GM12878 (cell line): Measurements from ENCODE around the gene MMP14. TPM values are rescaled to one million over a fixed set of nuclear protein-coding genes. Genes with fewer than 3 reads are reported as not detected.

Experiments
- ATAC-seq: fragments of 200-7000 bp; cut with Tn5 transposase; 3 replicates; pipeline ENCODE4 v1.9.1; 2020; ENCODE audit warnings: mild to moderate bottlenecking, moderate library complexity
- BruUV-seq: library from RNA; stranded (reverse); fragments of 400-500 nt; replicated peaks from 2 replicates; lab custom pipeline; 2021; lab: Mats Ljungman, UMichigan
- CTCF ChIA-PET: fragments of 300-600 bp; sonication (Branson Sonifier 250); formaldehyde crosslinking; extraction: SDS; loops from one replicate; lab custom pipeline; 2021; ENCODE audit warnings: inconsistent platforms; lab: Yijun Ruan, JAX
- POLR2A ChIA-PET: fragments of 350-600 bp; formaldehyde crosslinking; extraction: SDS; loops from one replicate; lab custom pipeline; 2021; ENCODE audit warnings: inconsistent platforms; lab: Charles Lee
- RAD21 ChIA-PET: fragments of 300-600 bp; sonication (Branson Sonifier 250); formaldehyde crosslinking; loops from one replicate; lab custom pipeline; 2023; ENCODE audit warnings: antibody characterized with exemption; ENCODE audit not compliant: unreplicated experiment; lab: Charles Lee
- SMC1A ChIA-PET: fragments of 300-600 bp; sonication (Branson Sonifier 250); formaldehyde crosslinking; loops from one replicate; lab custom pipeline; 2023; ENCODE audit not compliant: unreplicated experiment, uncharacterized antibody; lab: Charles Lee
- DNase-seq: peaks from one replicate; pipeline ENCODE4 v3.0.0-alpha.2; 2011; ENCODE audit warnings: low read depth, low spot score
- FAIRE-seq: peaks from 3 replicates; lab custom pipeline; 2011; peaks lifted over from hg19 to GRCh38; lab: Jason Lieb, UNC
- H2AFZ ChIP-seq: 2 replicates; pipeline ENCODE4 v1.6.0; 2011; ENCODE audit warnings: low read depth, low read length, control low read depth; ENCODE audit not compliant: control insufficient read depth
- H3K27ac ChIP-seq: 2 replicates; pipeline ENCODE4 v1.5.1; 2011; ENCODE audit warnings: control low read depth; ENCODE audit not compliant: control insufficient read depth, insufficient read depth
- H3K27me3 ChIP-seq, 2 experiments: replicated peaks in 1 of 2; 2 replicates each; pipeline versions ENCODE4 v1.6.0 to v1.6.1; 2011; ENCODE audit warnings: low read length in 1 of 2; ENCODE audit not compliant: control insufficient read depth in 2 of 2, insufficient read depth in 2 of 2
- H3K36me3 ChIP-seq, 2 experiments: 2 replicates each; pipeline ENCODE4 v1.5.1; 2011; ENCODE audit warnings: low read length in 1 of 2; ENCODE audit not compliant: control insufficient read depth in 2 of 2, insufficient read depth in 2 of 2
- H3K4me1 ChIP-seq: 2 replicates; pipeline ENCODE4 v1.6.1; 2011; ENCODE audit warnings: mild to moderate bottlenecking, low read length, moderate library complexity, mixed read lengths; ENCODE audit not compliant: control insufficient read depth, insufficient read depth
- H3K4me2 ChIP-seq: 2 replicates; pipeline ENCODE4 v1.6.0; 2011; ENCODE audit warnings: control low read depth; ENCODE audit not compliant: control insufficient read depth, insufficient read depth
- H3K4me3 ChIP-seq: fragments of 200-600 bp; sonication (generic); 2 replicates; pipeline ENCODE4 v1.5.1; 2016
- H3K79me2 ChIP-seq: 2 replicates; pipeline ENCODE4 v1.6.0; 2011; ENCODE audit warnings: low read length; ENCODE audit not compliant: control insufficient read depth, insufficient read depth
- H3K9ac ChIP-seq: 2 replicates; pipeline ENCODE4 v1.8.0; 2011; ENCODE audit warnings: low read length, control low read depth, mixed read lengths; ENCODE audit not compliant: control insufficient read depth, insufficient read depth
- H3K9me3 ChIP-seq: replicated peaks from 3 replicates; pipeline ENCODE4 v1.5.1; 2011; ENCODE audit warnings: mild to moderate bottlenecking, low read length; ENCODE audit not compliant: control insufficient read depth, insufficient read depth
- H4K20me1 ChIP-seq: 2 replicates; pipeline ENCODE4 v1.6.0; 2011; ENCODE audit not compliant: control insufficient read depth, insufficient read depth
- GABPA ChIP-seq: IDR thresholded peaks from 2 replicates; pipeline ENCODE4 v1.6.1; 2014; ENCODE audit warnings: antibody characterized with exemption, low read depth, mild to moderate bottlenecking, inconsistent platforms
- MEF2B ChIP-seq: fragments of 450-650 bp; IDR thresholded peaks from 2 replicates; pipeline ENCODE4 v1.6.1; 2018; ENCODE audit warnings: mild to moderate bottlenecking, moderate library complexity; ENCODE audit not compliant: partially characterized antibody, poor library complexity, severe bottlenecking
- NBN ChIP-seq: fragments of 450-650 bp; IDR thresholded peaks from 2 replicates; pipeline ENCODE4 v1.6.1; 2016
- NFYB ChIP-seq: IDR thresholded peaks from 2 replicates; pipeline ENCODE4 v1.6.1; 2011; ENCODE audit warnings: low read depth, mild to moderate bottlenecking, low read length, improper control_type of control experiment, moderate library complexity; ENCODE audit not compliant: insufficient read depth
- SMARCA5 ChIP-seq: fragments of 450-650 bp; IDR thresholded peaks from 2 replicates; pipeline ENCODE4 v1.6.1; 2017; ENCODE audit warnings: mild to moderate bottlenecking
- SPI1 ChIP-seq: IDR thresholded peaks from 2 replicates; pipeline ENCODE4 v1.6.1; 2011; ENCODE audit warnings: low read depth, mild to moderate bottlenecking, low read length, moderate library complexity, borderline replicate concordance; ENCODE audit not compliant: insufficient read depth
- TCF12 ChIP-seq: IDR thresholded peaks from 2 replicates; pipeline ENCODE4 v1.6.1; 2011; ENCODE audit warnings: low read depth, mild to moderate bottlenecking, low read length
- ZNF217 ChIP-seq: fragments of 450-650 bp; IDR thresholded peaks from 2 replicates; pipeline ENCODE4 v1.6.1; 2017; ENCODE audit warnings: antibody characterized with exemption, mild to moderate bottlenecking
- ZZZ3 ChIP-seq: IDR thresholded peaks from 2 replicates; pipeline ENCODE4 v1.6.1; 2011; ENCODE audit warnings: low read depth; ENCODE audit not compliant: control insufficient read depth, insufficient read length
- WGBS: methylation state at CpG from one replicate; pipeline ENCODE4 v1.1.6; 2016; ENCODE audit warnings: low lambda C conversion rate; ENCODE audit not compliant: insufficient replicate concordance, insufficient coverage; ENCODE audit errors: missing lambda C conversion rate; 5-methylcytosine and 5-hydroxymethylcytosine counted together
- in situ Hi-C: fragments of 300-500 bp; cut with MboI; formaldehyde crosslinking; loops from 9 replicates; pipeline ENCODE4 v1.14.3; 2018; ENCODE audit warnings: mixed read lengths
- intact Hi-C: fragments of 100-400 bp; cut with micrococcal nuclease; formaldehyde crosslinking; loops from one replicate; pipeline ENCODE4 v1.14.2; 2022; ENCODE audit not compliant: unreplicated experiment
- polyA plus RNA-seq, 11 experiments: library from polyadenylated mRNA; depleted of rRNA in 4 of 11; unstranded in 6 of 11; stranded (reverse) in 5 of 11; fragments of >200 nt; fragmentation: Nextera tagmentation in 4 of 11; fragmentation: Illumina TruSeq in 1 of 11; extraction: Ambion mirVana in 4 of 11; extraction: Trizol in 1 of 11; gene quantifications; 1 replicate in 1 of 11; 2 replicates in 10 of 11; pipeline versions ENCODE4 v1.2.1 to v1.2.3, GENCODE V29; 2011 to 2016; ENCODE audit warnings: inconsistent platforms in 2 of 11, missing spikeins in 2 of 11, low read depth in 1 of 11
- total RNA-seq, 4 experiments: library from RNA; depleted of rRNA in 3 of 4; stranded (reverse); fragments of >200 nt in 3 of 4; fragmentation: Illumina TruSeq in 1 of 4; extraction: Trizol in 1 of 4; gene quantifications; 2 replicates each; pipeline versions ENCODE4 v1.2.1 to v1.2.3, GENCODE V29; 2013 to 2021
- TF ChIP-seq, protein P1 (sequence below): fragments of 450-650 bp; IDR thresholded peaks from 2 replicates; pipeline ENCODE4 v1.6.1; 2016; ENCODE audit warnings: mild to moderate bottlenecking, moderate library complexity, borderline replicate concordance
- TF ChIP-seq, protein P2 (sequence below): fragments of 450-650 bp; IDR thresholded peaks from 2 replicates; pipeline ENCODE4 v1.6.1; 2017; ENCODE audit warnings: mild to moderate bottlenecking, low read depth, inconsistent platforms; ENCODE audit not compliant: poor library complexity, severe bottlenecking
- TF ChIP-seq, protein P3 (sequence below): IDR thresholded peaks from 2 replicates; pipeline ENCODE4 v1.6.1; 2012; ENCODE audit warnings: low read depth, low read length, improper control_type of control experiment

Gene MMP14
- total and polyA plus RNA-seq, 10 of the 15 experiments (the other 5 are each of a cell fraction or from before 2014, with no cell fraction given): 0.31 to 1.9 (median 0.70) TPM; not detected in 2

DNA sequence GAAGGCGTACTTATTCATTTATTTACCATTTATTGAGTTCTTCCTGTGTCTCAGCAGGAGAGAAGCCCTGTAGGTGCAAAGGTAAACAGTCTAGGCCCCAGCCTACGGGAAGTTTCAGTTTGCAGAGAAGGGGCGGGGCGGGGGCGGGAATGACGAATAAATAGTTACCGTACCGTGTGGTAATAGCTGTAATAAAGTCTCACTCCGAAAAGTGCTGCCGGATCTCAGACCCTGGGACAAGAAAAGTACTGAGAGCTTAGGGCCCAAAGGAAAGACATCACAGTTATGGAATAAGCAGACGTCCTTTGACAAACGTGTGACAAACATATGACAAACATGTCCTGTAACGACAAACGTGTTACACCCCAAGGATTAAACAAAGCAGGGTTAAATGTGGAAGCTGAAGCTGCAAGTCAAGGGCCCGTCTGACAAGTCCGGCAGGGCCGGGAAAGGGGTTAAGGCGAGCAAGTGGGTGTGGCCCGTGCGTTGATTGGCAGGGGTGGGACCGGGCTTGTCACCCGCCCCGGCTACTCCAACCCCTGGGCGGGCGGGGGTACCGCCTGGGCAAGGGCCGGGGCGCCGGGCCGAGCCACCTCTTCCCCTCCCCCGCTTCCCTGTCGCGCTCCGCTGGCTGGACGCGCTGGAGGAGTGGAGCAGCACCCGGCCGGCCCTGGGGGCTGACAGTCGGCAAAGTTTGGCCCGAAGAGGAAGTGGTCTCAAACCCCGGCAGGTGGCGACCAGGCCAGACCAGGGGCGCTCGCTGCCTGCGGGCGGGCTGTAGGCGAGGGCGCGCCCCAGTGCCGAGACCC, 35.0 kb downstream of the MMP14 start, which contains the start of gene LRP10:
TSS of gene LRP10 (plus strand) at position 517 of the 809 bp plus-strand sequence. CDS start 564 bp downstream, outside the sequence.
- peak; percentile 86 for FAIRE-seq
- ATAC-seq: peak; percentile 92
- peaks cover 14 to 20% of the 10 kb centered on the region in 2 experiments for H3K36me3 ChIP-seq
- no peaks in the 10 kb centered on the region for H3K9me3 ChIP-seq
- intact Hi-C loops: loop anchor here (1.0 to 5.0 kb wide), 3 partner anchors 16 to 46 kb away; partner anchors contain the start of gene RBM23
- H3K4me1 ChIP-seq: peaks cover 8% of the 10 kb centered on the region
- no peaks in the 10 kb centered on the region for H4K20me1 ChIP-seq
- H2AFZ ChIP-seq: peak within 1 kb of the TSS; percentile 71
- H3K4me2 ChIP-seq: peak within 1 kb of the TSS; percentile 93
- ChIA-PET POLR2A (interaction anchor here (0.5 to 3.9 kb wide), 21 partner anchors 9 to 312 kb away, joined by 3 to 45 read pairs (median 3); partner anchors contain the start of genes DAD1, PRMT5, RBM23 and REM2), CTCF (interaction anchor here (0.8 to 6.9 kb wide), 20 partner anchors 11 to 434 kb away, joined by 3 to 174 read pairs (median 7); partner anchors contain the start of genes MRPL52, OXA1L, PRMT5 and RBM23), SMC1A (interaction anchor here (0.9 to 4.9 kb wide), 20 partner anchors 10 to 301 kb away, joined by 3 to 110 read pairs (median 5); partner anchors contain the start of genes DAD1, HAUS4, PRMT5 and RBM23), RAD21 (interaction anchor here (0.5 to 6.4 kb wide), 22 partner anchors 10 to 315 kb away, joined by 3 to 56 read pairs (median 4); partner anchors contain the start of genes ABHD4, OXA1L and RBM23)
- H3K79me2 ChIP-seq: peaks cover 18% of the 10 kb centered on the region
- peak within 1 kb of the TSS; percentile 74 for H3K4me3 ChIP-seq
- TSS peak; percentile 92 for BruUV-seq
- H3K27ac ChIP-seq: peak within 1 kb of the TSS; percentile 93
- H3K9ac ChIP-seq: peak within 1 kb of the TSS; percentile 90
- no peaks in the 10 kb centered on the region for H3K27me3 ChIP-seq
- in situ Hi-C loops: no loop called here
- under 1% methylated on average over 44 of the region's 50 CpGs for WGBS
- DNase-seq: peak; percentile 78
- TF ChIP-seq ZNF217 (no peak), MEF2B (peak; percentile 9), ZZZ3 (no peak), NBN (peak; percentile 80), NFYB (0 out of 2 replicates have a peak, but pooled peaks have one; percentile 40), SMARCA5 (peak; percentile 47), GABPA (peak; percentile 18; the same call in 1 of the 2 replicates), TCF12 (peak; percentile 82; the same call in 1 of the 2 replicates), SPI1 (peak; percentile 90)
- TF ChIP-seq, protein P1, sequence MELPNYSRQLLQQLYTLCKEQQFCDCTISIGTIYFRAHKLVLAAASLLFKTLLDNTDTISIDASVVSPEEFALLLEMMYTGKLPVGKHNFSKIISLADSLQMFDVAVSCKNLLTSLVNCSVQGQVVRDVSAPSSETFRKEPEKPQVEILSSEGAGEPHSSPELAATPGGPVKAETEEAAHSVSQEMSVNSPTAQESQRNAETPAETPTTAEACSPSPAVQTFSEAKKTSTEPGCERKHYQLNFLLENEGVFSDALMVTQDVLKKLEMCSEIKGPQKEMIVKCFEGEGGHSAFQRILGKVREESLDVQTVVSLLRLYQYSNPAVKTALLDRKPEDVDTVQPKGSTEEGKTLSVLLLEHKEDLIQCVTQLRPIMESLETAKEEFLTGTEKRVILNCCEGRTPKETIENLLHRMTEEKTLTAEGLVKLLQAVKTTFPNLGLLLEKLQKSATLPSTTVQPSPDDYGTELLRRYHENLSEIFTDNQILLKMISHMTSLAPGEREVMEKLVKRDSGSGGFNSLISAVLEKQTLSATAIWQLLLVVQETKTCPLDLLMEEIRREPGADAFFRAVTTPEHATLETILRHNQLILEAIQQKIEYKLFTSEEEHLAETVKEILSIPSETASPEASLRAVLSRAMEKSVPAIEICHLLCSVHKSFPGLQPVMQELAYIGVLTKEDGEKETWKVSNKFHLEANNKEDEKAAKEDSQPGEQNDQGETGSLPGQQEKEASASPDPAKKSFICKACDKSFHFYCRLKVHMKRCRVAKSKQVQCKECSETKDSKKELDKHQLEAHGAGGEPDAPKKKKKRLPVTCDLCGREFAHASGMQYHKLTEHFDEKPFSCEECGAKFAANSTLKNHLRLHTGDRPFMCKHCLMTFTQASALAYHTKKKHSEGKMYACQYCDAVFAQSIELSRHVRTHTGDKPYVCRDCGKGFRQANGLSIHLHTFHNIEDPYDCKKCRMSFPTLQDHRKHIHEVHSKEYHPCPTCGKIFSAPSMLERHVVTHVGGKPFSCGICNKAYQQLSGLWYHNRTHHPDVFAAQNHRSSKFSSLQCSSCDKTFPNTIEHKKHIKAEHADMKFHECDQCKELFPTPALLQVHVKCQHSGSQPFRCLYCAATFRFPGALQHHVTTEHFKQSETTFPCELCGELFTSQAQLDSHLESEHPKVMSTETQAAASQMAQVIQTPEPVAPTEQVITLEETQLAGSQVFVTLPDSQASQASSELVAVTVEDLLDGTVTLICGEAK: no peak
- TF ChIP-seq, protein P2, sequence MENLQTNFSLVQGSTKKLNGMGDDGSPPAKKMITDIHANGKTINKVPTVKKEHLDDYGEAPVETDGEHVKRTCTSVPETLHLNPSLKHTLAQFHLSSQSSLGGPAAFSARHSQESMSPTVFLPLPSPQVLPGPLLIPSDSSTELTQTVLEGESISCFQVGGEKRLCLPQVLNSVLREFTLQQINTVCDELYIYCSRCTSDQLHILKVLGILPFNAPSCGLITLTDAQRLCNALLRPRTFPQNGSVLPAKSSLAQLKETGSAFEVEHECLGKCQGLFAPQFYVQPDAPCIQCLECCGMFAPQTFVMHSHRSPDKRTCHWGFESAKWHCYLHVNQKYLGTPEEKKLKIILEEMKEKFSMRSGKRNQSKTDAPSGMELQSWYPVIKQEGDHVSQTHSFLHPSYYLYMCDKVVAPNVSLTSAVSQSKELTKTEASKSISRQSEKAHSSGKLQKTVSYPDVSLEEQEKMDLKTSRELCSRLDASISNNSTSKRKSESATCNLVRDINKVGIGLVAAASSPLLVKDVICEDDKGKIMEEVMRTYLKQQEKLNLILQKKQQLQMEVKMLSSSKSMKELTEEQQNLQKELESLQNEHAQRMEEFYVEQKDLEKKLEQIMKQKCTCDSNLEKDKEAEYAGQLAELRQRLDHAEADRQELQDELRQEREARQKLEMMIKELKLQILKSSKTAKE: peak; percentile 72
- TF ChIP-seq, protein P3, sequence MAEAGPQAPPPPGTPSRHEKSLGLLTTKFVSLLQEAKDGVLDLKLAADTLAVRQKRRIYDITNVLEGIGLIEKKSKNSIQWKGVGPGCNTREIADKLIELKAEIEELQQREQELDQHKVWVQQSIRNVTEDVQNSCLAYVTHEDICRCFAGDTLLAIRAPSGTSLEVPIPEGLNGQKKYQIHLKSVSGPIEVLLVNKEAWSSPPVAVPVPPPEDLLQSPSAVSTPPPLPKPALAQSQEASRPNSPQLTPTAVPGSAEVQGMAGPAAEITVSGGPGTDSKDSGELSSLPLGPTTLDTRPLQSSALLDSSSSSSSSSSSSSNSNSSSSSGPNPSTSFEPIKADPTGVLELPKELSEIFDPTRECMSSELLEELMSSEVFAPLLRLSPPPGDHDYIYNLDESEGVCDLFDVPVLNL: 0 out of 2 replicates have a peak, but pooled peaks have one; percentile 8
